Lower lobe of right lung (tissue), 2 donors: Measurements from ENCODE around the gene FOXN1. TPM values are rescaled to one million over a fixed set of nuclear protein-coding genes. Genes with fewer than 3 reads are reported as not detected.
"Not testable (repeated sequence)": the region's sequence is repeated elsewhere in the genome, so short reads cannot be mapped to it uniquely, and the experiment has no call there.

ENCODE experiments used
- ATAC-seq, 2 donors: fragments of 200-7000 bp; cut with Tn5 transposase; one replicate each; pipeline ENCODE4 v1.9.1; 2020 to 2022; ENCODE audit warnings: mild to moderate bottlenecking in 2 of 2, moderate library complexity in 2 of 2
- DNase-seq: peaks from one replicate; pipeline ENCODE4 v3.0.0-alpha.2; 2020
- H3K27ac ChIP-seq: fragments of 200-600 bp; one replicate; pipeline ENCODE4 v1.8.0; 2022
- H3K27me3 ChIP-seq: fragments of 200-600 bp; one replicate; pipeline ENCODE4 v1.8.0; 2022; ENCODE audit warnings: low read depth
- H3K36me3 ChIP-seq: fragments of 200-600 bp; one replicate; pipeline ENCODE4 v1.8.0; 2022; ENCODE audit warnings: mild to moderate bottlenecking
- H3K4me1 ChIP-seq: fragments of 200-600 bp; one replicate; pipeline ENCODE4 v1.8.0; 2022
- H3K4me3 ChIP-seq: fragments of 200-600 bp; one replicate; pipeline ENCODE4 v1.8.0; 2022; ENCODE audit warnings: mild to moderate bottlenecking
- H3K9me3 ChIP-seq: fragments of 200-600 bp; one replicate; pipeline ENCODE4 v1.8.0; 2022
- intact Hi-C: fragments of 100-400 bp; cut with DNase I; formaldehyde crosslinking; loops from one replicate; pipeline ENCODE4 v1.11.0; 2022
- total RNA-seq: library from RNA; stranded (reverse); fragmentation: NEBNext Ultra II Directional; extraction: Animal tissue kit (Norgen Biotek cat#: 25700); gene quantifications from one replicate; pipeline ENCODE4 v1.2.1, GENCODE V29; 2021
- TF ChIP-seq, protein P1 (sequence below): fragments of 200-600 bp; IDR thresholded peaks from one replicate; pipeline ENCODE4 v1.8.0; 2022; ENCODE audit warnings: antibody characterized with exemption, mild to moderate bottlenecking
- donor health status: DM: no; HTN: yes; CAD: no; lungs with severe emphysema.

FOXN1 gene
- total RNA-seq, 1 donor from 2014 or later = 0.15 TPM

DNA sequence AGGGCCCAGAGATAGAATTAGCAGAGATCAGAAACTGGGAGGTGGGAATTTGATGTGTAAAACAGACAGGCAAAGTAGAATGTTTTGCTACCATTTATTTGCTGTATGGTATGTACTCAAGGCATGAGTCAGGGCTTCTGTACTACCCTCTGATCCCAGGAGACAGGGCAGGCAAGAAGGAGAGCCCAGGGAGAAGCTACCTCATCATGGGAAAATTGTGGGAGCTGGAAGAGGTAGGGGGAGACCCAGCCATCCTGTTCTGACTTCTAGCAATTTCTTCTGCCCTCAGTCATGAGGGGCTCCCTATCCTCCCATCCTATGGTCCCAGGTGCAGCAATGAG lies 66.9 kb downstream of the FOXN1 start:
- TF ChIP-seq, protein P1, sequence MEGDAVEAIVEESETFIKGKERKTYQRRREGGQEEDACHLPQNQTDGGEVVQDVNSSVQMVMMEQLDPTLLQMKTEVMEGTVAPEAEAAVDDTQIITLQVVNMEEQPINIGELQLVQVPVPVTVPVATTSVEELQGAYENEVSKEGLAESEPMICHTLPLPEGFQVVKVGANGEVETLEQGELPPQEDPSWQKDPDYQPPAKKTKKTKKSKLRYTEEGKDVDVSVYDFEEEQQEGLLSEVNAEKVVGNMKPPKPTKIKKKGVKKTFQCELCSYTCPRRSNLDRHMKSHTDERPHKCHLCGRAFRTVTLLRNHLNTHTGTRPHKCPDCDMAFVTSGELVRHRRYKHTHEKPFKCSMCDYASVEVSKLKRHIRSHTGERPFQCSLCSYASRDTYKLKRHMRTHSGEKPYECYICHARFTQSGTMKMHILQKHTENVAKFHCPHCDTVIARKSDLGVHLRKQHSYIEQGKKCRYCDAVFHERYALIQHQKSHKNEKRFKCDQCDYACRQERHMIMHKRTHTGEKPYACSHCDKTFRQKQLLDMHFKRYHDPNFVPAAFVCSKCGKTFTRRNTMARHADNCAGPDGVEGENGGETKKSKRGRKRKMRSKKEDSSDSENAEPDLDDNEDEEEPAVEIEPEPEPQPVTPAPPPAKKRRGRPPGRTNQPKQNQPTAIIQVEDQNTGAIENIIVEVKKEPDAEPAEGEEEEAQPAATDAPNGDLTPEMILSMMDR = no peak
- Histone ChIP-seq H3K9me3 (no peaks in the 10 kb centered on the region), H3K36me3 (no peaks in the 10 kb centered on the region), H3K27me3 (no peaks in the 10 kb centered on the region), H3K27ac (no peak overlapping the region), H3K4me1 (peaks cover 36% of the 10 kb centered on the region), H3K4me3 (no peak overlapping the region)
- intact Hi-C loops = no loop called here
- no peak for ATAC-seq
- DNase-seq = no peak

DNA sequence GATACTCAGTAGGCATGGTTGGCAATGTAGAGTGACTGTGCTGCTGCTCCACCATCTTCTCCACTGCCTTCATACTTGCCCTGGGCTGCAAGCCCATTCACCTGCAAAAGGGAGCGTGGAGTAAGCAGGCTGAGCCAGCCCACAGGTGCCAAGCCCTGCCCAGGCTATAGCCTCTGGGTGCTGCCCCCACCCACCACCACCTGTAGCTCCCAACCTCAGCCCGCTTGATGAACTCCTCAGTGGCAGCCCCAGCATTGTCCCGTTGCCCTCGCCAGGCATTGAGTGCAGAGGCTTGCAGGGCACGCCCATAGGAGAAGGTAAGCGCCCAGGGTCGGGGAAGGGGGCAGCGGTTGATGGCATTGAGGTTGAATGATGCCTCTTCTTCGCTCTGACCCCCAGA lies 67.4 kb downstream of the FOXN1 start:
- ATAC-seq (no peak), DNase-seq (no peak)
- Histone ChIP-seq H3K36me3 (no peaks in the 10 kb centered on the region), H3K27ac (no peak overlapping the region), H3K9me3 (no peaks in the 10 kb centered on the region), H3K4me1 (peaks cover 35% of the 10 kb centered on the region), H3K27me3 (no peaks in the 10 kb centered on the region), H3K4me3 (no peak overlapping the region)
- intact Hi-C loops = no loop called here
- TF ChIP-seq, protein P1 = no peak

DNA sequence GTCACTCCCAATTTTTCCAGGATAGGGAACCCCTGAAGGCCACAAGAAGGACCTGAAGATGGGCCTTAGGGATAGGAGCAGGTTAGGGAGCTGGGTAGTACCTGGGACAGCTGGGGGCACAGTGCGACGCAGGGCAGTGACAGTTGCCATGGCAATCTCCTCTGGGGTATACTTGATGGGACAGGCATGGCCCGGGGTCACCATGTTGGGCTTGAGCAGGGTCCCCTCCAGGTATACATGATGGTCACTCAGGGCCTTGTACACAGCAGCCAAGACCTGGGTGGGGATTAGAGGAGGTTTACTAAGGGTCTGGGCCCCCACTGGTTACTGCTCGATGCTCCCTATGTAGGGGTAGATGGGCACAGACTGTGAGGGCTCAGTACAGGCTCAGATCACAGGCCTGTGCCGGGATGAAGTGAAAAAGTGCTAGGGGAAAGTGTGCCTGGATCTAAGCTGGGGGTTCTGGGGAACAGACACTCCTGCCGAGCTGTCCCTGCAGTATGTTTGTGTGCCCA lies 67.9 kb downstream of the FOXN1 start:
- H3K4me1 ChIP-seq = peaks cover 30% of the 10 kb centered on the region
- H3K9me3 ChIP-seq = no peaks in the 10 kb centered on the region
- TF ChIP-seq, protein P1 = no peak
- ATAC-seq = no peak
- no peaks in the 10 kb centered on the region for H3K27me3 ChIP-seq
- intact Hi-C loops = no loop called here
- no peak overlapping the region for H3K4me3 ChIP-seq
- no peak for DNase-seq
- no peaks in the 10 kb centered on the region for H3K36me3 ChIP-seq
- H3K27ac ChIP-seq = no peak overlapping the region

DNA sequence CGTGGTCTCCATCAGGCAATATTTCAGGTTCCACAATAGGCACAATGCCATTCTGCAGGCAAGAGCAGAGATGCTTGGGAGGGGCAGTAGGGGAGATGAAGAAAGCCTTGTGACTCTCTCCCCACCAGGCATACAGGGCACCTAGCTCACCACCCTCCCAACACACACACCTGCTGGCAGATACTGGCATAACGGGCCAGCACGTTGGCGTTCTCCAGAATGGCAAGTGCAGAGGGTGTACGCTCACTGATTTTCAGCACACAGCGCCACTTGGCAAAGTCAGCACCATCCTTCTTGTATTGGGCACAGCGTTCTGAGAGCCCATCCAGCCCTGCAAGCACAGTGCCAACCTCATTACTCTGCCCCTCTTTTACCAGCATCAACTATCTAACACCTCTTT lies 68.4 kb downstream of the FOXN1 start:
- Histone ChIP-seq H3K27me3 (no peaks in the 10 kb centered on the region), H3K4me3 (no peak overlapping the region), H3K27ac (no peak overlapping the region), H3K4me1 (peaks cover 25% of the 10 kb centered on the region), H3K36me3 (no peaks in the 10 kb centered on the region), H3K9me3 (no peaks in the 10 kb centered on the region)
- no peak for DNase-seq
- no peak for ATAC-seq
- intact Hi-C loops = no loop called here
- TF ChIP-seq, protein P1 = no peak

DNA sequence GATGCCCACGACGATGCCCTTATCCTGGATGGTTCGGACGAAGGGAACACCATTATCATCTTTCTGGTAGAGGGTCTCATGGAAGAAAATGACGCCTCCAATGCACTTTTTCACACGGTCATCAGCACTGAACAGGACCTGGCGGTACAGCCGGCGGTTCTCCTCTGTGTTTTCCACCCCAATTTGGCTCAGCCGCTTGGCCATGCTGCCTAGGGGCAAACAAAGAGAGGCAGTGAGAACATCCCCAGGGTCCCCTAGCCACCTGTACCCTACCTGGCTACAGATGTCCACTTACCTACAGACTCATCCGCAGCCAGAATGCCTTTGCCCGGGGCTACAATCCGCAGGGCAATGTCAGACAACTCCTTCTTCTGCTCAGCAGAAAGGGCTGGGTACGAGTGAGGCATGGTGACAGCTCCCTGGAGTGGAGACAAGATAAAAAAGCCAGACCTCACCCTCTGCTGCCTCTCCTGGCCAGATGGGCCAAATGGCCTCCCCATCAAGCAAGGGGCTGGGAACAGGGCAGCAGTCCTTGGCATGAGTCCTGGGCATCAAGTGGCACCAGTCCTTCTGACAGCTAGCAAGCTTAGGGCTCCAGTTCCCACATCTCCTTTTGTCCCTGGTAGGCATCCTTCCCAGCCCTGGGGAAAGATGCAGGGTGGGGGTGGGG lies 69.1 kb downstream of the FOXN1 start:
- ATAC-seq = no peak
- H3K4me1 ChIP-seq = peaks cover 18% of the 10 kb centered on the region
- no peak overlapping the region for H3K27ac ChIP-seq
- intact Hi-C loops = no loop called here
- DNase-seq = no peak
- H3K27me3 ChIP-seq = no peaks in the 10 kb centered on the region
- no peaks in the 10 kb centered on the region for H3K36me3 ChIP-seq
- H3K4me3 ChIP-seq = no peak overlapping the region
- TF ChIP-seq, protein P1 = no peak
- H3K9me3 ChIP-seq = no peaks in the 10 kb centered on the region

DNA sequence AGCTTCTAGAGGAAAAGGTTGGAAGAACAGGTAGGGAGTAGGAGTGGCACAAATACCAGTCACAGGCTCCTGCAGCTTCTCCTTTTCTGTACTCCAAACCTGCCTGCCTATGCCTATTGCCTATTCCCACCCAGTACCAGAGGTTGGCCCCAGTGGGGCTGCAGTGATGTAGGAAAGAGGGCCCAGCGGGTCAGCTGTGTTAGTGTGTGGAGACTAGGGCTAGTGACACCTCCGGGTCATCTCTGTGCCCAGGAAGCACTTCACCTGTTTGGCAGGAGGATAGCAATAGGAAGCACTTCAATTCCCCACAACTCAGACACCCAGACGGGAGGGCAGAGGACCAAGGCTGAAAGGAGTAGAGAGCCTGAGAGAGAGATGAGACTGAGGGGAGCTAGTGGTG lies 69.9 kb downstream of the FOXN1 start:
- H3K27ac ChIP-seq, intact Hi-C loops, ATAC-seq, H3K36me3 ChIP-seq, H3K27me3 ChIP-seq, DNase-seq, H3K4me3 ChIP-seq, H3K9me3 ChIP-seq: not testable (repeated sequence)
- peaks cover 15% of the 10 kb centered on the region for H3K4me1 ChIP-seq
